ENCODE data around the gene PML.

The PML gene

GRCh38 chr15:73994413-73994883 is at the start of gene PML:
Gene PML, plus strand, starts transcription at chr15:73994716. Its CDS starts 97 bp downstream, at chr15:73994813.
- DNase-seq: peak; percentile 95

DNA sequence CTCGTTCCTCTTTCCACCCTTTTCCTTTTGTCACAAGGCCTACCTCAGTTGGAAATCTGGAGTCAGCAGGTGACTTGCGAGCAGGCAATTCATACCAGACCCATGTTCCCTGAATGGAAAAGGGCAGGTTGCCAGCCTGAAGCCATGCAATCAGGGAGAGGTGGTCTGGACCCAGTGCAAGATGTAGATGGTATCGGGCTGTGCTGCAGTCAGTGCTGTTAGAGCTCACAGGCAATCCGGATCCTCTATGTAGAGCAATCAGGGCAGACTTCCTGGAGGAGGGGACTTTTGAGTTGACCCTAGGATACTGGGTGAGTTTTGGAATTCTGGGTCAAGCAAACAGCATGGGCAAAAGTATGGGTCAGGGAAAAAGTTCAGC is 49.4 kb upstream of the PML start:
- DNase-seq: no peak

DNA sequence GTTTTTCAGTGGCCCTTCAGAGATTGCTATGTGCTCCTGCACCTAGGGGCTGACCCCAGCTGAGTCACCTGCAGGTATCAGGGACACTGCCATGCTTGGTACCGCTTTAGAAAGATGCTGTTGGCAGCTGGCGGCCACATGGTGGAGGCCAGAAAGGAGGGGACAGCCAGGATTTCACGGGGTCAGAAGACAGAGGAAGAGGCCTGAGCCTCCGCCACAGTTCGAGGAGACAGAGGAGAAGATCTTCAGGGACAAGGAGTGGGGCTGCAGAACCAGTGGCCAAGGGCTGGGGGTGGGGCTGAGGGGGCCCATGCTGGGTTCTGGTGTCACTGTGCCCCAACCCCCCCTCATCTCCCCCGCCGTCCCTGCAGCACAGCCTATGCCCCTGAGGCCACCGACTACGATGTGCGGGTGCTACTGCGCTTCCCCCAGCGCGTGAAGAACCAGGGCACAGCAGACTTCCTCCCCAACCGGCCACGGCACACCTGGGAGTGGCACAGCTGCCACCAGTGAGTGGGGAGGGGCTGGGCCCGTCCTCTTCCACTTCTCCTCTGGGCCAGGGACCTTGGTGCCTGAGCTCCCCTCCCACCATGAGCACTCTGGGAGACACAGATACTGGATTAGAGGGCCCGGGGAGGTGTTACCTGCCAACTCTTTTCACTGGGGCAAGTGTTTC is 48.3 kb upstream of the PML start:
- DNase-seq: no peak

DNA sequence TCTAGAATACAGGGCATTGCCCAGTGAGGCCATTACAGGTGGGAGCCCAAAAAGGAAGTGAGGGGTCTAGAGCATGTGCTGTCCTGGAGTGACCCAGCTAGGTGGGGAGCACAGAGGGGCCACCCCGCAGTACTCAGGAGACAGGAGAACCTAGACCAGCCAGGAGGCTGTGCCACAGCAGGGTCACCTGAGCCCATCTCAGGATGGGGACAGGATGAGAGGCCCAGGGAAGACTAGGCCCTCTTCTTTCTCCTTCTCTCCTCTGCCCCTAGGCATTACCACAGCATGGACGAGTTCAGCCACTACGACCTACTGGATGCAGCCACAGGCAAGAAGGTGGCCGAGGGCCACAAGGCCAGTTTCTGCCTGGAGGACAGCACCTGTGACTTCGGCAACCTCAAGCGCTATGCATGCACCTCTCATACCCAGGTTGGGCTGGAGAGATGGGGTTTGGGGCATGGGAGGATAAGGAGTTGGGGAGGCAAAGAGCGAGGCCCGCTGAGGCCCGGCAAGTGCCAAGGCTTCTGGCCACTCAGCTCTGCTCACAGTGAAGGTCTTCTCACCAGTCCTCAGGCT is 47.6 kb upstream of the PML start:
- DNase-seq: no peak

GRCh38 chr15:73947651-73948050 is 46.9 kb upstream of the PML start:
- no peak for DNase-seq

GRCh38 chr15:73948396-73948795 is 46.1 kb upstream of the PML start:
- DNase-seq: no peak

- no peak for DNase-seq
These were observed 45.5 kb upstream of the PML start for GRCh38 chr15:73948982-73949381.

DNA sequence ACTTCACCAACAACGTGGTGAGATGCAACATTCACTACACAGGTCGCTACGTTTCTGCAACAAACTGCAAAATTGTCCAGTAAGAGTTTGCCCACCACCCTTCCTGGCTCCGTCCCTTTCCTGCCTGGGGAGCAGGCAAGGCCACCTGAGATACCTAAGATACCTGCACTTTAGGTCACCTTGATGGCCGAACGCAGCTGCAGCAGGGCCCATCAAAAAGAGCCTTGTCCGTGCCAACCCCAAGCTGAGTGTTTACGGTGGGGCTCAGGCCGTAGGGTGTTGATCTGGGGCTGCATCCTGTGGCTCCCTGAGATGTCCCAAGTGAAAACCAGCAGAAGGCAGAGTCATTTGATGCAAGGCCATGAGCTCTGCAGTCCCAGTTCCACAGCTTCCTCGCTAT is 45.0 kb upstream of the PML start:
- DNase-seq: no peak

GRCh38 chr15:73950479-73950830 is 44.1 kb upstream of the PML start:
- no peak for DNase-seq

DNA sequence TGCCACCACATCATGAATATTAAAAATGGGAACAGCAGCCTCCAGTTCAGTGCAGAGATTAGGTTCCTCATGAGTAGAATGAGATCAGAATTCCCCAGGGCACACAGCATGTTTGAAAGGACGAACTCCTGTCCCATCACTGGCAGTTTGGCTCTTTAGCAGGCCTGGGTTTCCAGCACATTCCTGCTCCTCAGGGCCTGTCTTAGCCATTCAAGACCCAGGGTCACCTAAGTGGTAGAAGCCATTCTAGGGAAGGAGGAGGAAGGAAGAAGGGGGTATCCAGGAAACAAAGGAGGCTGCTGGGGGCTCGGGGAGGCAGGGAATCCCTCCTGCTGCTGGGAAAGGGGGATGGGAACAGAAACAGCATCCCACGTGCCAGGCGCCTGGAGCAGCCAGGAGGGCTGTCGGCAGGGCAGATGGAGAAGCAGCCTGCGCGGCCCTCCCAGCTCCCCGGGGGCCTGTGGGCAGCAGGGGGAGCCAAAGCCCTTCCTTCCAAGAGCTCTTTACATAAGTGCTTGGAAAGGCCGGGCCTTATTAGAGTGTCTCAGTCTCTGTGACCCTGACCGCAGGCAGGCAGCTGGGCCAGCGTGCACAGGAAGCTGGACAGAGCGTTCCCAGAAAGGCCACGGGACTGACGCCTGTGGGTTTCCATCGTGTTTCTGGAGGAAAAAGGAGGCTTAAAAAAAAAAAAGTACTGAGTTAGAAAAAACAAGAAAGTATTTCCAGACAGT is 43.5 kb upstream of the PML start:
- DNase-seq: peak; percentile 74

DNA sequence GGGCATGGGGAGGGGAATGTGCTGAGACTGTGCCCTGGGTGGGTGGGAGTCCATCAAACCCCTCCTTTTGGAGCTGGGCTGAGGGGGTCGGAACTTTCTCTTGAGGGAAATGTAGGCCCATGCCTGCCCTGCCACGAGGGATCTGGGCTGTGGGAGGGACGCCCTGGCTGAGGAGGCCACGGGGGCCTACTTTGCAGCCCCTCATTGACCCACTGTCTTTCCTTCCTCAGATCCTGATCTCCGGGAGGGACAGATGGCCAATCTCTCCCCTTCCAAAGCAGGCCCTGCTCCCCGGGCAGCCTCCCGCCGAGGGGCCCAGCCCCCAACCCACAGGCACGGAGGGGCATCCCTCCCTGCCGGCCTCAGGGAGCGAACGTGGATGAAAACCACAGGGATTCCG is 42.9 kb upstream of the PML start:
- DNase-seq: no peak

DNA sequence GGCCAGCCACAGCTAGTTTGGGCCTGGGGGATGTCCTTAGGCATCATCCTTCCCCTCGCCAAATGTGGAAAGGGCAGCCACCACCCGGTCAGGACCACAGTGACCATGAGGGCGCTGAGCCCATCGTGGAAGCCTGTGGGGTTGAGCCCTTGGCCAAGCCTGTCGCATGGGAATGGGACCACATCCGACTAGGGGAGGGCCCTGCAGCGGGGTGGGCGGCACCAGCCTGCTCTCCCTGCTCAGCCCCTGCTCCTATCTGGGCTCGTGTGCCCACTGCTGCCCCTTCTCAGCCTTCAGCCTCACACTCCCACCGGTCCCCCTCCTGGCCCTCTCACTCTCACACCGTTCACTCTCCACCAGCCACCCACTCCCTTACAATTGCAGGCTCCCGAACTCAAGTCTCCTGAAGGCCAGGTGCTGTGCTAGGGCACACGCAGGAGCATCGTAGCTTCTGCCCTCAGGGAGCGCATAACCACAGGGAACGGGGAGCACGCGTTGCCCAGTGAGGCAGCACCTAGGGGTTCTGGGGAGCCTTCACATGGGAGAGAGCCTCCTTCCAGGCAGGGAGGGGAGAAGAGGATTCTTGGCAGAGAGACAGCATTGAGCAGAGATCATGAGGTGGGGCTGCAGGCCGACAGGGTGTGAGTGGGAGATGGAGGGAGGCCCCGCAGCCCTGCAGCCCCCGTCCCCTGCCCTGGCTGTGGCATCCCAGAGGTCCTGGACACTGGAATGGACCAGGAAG is 42.2 kb upstream of the PML start:
- no peak for DNase-seq

- DNase-seq: no peak
These were observed 41.4 kb upstream of the PML start for GRCh38 chr15:73952913-73953750.

DNA sequence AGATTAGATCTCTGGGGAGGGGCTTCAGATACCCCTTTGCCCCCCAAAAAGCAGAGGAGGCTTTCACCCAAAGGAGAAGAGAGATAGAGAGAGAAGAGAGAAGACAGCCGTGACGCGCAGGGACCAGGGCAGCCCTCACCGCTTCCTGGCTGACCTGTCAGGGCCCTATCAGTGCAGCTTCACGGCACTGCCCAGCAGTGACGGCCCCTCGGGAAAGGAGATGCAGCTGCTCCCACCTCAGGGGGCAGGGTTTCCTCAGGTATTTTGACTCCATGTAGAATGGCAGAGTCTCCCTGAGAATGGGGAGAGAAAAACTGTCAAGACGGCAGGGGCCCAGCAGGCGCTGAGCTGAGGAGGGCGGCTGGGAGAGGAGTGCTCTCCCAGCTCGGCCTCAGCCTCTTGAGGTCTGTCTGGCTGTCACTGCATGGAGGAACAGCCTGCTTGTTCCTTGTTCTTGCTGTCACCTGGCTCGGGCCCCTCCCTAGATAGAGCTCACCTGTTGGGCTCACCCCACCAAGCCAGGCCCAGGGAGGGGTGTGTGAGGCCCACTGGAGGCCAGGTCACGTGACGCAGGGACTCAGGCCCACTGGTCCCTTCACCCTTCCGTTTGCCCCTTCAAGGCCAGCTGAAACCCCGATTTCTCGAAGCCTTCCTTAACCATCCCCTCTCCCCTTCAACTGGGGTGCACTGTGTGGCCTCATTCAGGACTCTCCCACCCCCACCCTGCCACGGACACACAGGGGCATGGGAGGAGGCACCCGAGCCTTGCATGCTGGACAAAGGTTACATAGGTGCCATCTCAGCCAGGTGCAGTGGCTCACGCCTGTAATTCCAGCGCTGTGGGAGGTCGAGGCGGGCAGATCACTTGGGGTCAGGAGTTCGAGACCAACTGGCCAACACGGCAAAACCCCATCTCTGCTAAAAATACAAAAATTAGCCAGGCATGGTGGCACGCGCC is 40.0 kb upstream of the PML start:
- DNase-seq: no peak

GRCh38 chr15:73955326-73955725 is 39.2 kb upstream of the PML start:
- DNase-seq: no peak

GRCh38 chr15:73955861-73956742 is 38.4 kb upstream of the PML start:
- no peak for DNase-seq

DNA sequence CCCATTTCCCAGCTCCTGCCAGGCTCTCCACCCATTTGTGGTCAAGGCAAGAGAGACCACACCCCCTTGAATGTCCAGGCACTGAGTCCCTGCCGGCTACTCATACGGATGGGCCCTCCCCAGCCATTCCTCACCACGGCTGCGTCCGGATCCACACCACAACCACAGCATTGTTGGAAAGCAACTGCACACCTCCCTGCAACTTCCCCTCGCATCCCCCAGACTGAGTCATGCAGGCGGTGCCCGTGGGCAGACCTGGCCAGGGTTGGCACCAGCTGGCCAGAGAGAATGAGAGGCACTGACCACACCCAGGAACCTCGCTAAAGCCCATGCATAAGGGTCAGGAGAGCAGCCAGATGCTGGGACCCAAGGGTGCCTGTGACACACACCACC is 37.8 kb upstream of the PML start:
- peak; percentile 88 for DNase-seq

DNA sequence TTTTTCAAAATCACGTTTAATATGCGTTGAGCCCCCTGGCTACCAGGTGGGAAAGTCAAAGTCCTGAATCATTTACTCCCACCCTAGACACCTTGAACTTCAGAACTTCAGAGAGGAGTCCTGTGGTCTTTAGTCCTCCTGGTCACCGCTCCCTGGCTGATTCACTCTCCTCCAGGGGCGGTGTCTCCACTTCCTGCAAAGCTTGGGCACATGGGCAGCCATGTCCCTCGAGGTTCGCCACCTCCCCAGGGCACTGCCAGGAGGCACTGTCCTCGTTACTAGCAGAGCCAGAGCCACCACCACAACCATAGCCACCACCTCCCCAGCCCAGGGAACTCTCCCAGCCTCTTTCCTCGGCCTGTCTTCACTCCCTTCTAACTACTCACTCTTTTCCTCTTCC is 37.2 kb upstream of the PML start:
- no peak for DNase-seq

DNA sequence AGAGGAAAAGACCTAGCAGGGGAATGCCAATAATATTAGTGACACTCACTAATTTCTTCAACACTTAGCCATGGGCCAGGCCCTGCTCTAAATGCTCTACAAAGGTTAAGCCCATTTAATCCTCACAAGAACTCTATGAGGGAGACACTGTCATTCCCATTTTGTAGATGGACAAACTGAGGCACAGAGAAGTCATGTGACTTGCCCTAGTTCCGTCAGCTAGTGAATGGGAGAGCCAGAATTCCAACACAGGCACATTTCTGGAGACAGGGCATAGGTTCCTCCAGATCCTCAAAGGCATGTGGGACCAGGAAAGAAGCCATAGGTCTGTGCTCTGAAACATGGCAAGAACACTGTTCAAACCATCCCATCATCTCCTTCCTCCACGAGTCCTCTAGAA is 36.7 kb upstream of the PML start:
- no peak for DNase-seq

DNA sequence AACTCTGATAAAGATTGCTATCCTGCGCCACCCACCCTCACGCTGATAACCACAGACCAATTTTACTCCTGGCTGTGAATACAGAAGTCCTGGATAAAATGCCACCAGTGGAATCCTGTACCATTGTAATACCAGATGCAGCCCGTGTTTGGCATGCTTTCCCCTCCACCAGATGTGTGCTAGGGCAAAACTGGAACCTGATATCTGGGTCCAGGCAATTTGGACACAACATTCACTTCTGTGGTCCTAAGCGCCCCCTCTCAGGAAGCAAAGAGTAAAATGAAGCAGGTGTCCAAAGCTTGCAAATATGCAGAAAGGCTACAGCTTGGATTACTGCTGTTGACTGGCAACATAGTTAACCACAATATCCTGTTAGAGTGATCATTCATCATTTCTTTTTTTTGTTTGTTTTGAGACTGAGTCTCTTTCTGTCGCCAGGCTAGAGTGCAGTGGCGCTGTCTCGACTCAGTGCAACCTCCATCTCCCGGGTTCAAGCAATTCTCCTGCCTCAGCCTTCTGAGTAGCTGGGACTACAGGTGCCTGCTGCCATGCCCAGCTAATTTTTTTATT is 35.4 kb upstream of the PML start:
- DNase-seq: no peak
